Neuronal stem cell (in vitro differentiated cells): Measurements from ENCODE around the gene RND1.

Source experiments
- DNase-seq: peaks from one replicate; pipeline ENCODE4 v3.0.0-alpha.2; 2013; ENCODE audit warnings: low spot score
- H2AFZ ChIP-seq: one replicate; pipeline ENCODE4 v1.6.1; 2013; ENCODE audit warnings: mild to moderate bottlenecking, low read length, inconsistent platforms
- H2AK5ac ChIP-seq: 2 replicates; pipeline ENCODE4 v1.6.1; 2013; ENCODE audit warnings: low read depth, mild to moderate bottlenecking, inconsistent platforms, low read length, moderate library complexity, mixed read lengths
- H2BK120ac ChIP-seq: 2 replicates; pipeline ENCODE4 v1.6.1; 2013; ENCODE audit warnings: low read depth, mild to moderate bottlenecking, inconsistent platforms, low read length, moderate library complexity, mixed read lengths
- H2BK12ac ChIP-seq: one replicate; pipeline ENCODE4 v1.6.1; 2013; ENCODE audit warnings: low read length, inconsistent platforms
- H2BK15ac ChIP-seq: 2 replicates; pipeline ENCODE4 v1.6.1; 2013; ENCODE audit warnings: mild to moderate bottlenecking, low read length, inconsistent platforms, mixed read lengths
- H2BK5ac ChIP-seq: one replicate; pipeline ENCODE4 v1.6.1; 2013; ENCODE audit warnings: inconsistent platforms, mild to moderate bottlenecking, low read length, moderate library complexity
- H3K14ac ChIP-seq: one replicate; pipeline ENCODE4 v1.6.1; 2013; ENCODE audit warnings: low read length, inconsistent platforms
- H3K18ac ChIP-seq: 2 replicates; pipeline ENCODE4 v1.6.1; 2013; ENCODE audit warnings: low read length, inconsistent platforms
- H3K23ac ChIP-seq: 2 replicates; pipeline ENCODE4 v1.6.1; 2013; ENCODE audit warnings: low read depth, mild to moderate bottlenecking, mixed read lengths, low read length, inconsistent platforms; ENCODE audit not compliant: poor library complexity
- H3K27ac ChIP-seq: replicated peaks from 3 replicates; pipeline ENCODE4 v1.5.1; 2013; ENCODE audit warnings: low read length, inconsistent platforms
- H3K27me3 ChIP-seq, 3 experiments: 2 replicates each; pipeline ENCODE4 v1.6.1; 2013; ENCODE audit warnings: low read length in 3 of 3, mild to moderate bottlenecking in 2 of 3, inconsistent platforms in 1 of 3, low read depth in 1 of 3, mixed read lengths in 1 of 3, moderate library complexity in 1 of 3; ENCODE audit not compliant: control insufficient read depth in 3 of 3, insufficient read depth in 3 of 3
- H3K36me3 ChIP-seq, 2 donors: replicated peaks in 1 of 2; 2 replicates each; pipeline ENCODE4 v1.6.1; 2013; ENCODE audit warnings: low read length in 2 of 2; ENCODE audit not compliant: control insufficient read depth in 2 of 2, insufficient read depth in 2 of 2
- H3K4ac ChIP-seq: 2 replicates; pipeline ENCODE4 v1.6.1; 2013; ENCODE audit warnings: inconsistent platforms, mild to moderate bottlenecking, low read length, moderate library complexity
- H3K4me1 ChIP-seq, 2 donors: 1 replicate in 1 of 2; 2 replicates in 1 of 2; pipeline ENCODE4 v1.6.1; 2013; ENCODE audit warnings: low read length in 2 of 2, low read depth in 1 of 2; ENCODE audit not compliant: control insufficient read depth in 2 of 2, insufficient read depth in 1 of 2
- H3K4me2 ChIP-seq: one replicate; pipeline ENCODE4 v1.6.1; 2013; ENCODE audit warnings: mild to moderate bottlenecking, low read length, inconsistent platforms; ENCODE audit not compliant: insufficient read depth, poor library complexity, severe bottlenecking
- H3K4me3 ChIP-seq, 2 donors: 2 replicates each; pipeline ENCODE4 v1.5.1; 2013; ENCODE audit warnings: low read length in 2 of 2, mild to moderate bottlenecking in 2 of 2, inconsistent platforms in 1 of 2, moderate library complexity in 1 of 2
- H3K79me1 ChIP-seq: one replicate; pipeline ENCODE4 v1.6.1; 2013; ENCODE audit warnings: low read depth, mild to moderate bottlenecking, inconsistent platforms, low read length, moderate library complexity
- H3K9ac ChIP-seq: one replicate; pipeline ENCODE4 v1.6.1; 2013; ENCODE audit warnings: mild to moderate bottlenecking, low read depth, low read length, inconsistent platforms; ENCODE audit not compliant: poor library complexity
- H3K9me3 ChIP-seq, 2 donors: replicated peaks in 1 of 2; 2 replicates each; pipeline versions ENCODE3 to v1.6.1; 2013; ENCODE audit warnings: low read length in 2 of 2, mild to moderate bottlenecking in 2 of 2, inconsistent platforms in 1 of 2, low read depth in 1 of 2, mixed read lengths in 1 of 2, moderate library complexity in 1 of 2; ENCODE audit not compliant: control insufficient read depth in 2 of 2, insufficient read depth in 1 of 2
- H4K8ac ChIP-seq: one replicate; pipeline ENCODE4 v1.6.1; 2013; ENCODE audit warnings: low read depth, mild to moderate bottlenecking, inconsistent platforms, low read length, moderate library complexity
- H4K91ac ChIP-seq: one replicate; pipeline ENCODE4 v1.6.1; 2013; ENCODE audit warnings: low read length, low read depth, mild to moderate bottlenecking, inconsistent platforms; ENCODE audit not compliant: poor library complexity
- WGBS, 2 donors: extraction: QIAGEN DNeasy Blood & Tissue Kit; methylation state at CpG; one replicate each; pipeline ENCODE4 v1.1.7; 2013; ENCODE audit warnings: missing lambda C conversion rate in 2 of 2, mixed read lengths in 1 of 2; ENCODE audit not compliant: insufficient read length in 2 of 2, insufficient replicate concordance in 1 of 2; ENCODE audit errors: extremely low coverage in 2 of 2; 5-methylcytosine and 5-hydroxymethylcytosine counted together

The RND1 gene

DNA sequence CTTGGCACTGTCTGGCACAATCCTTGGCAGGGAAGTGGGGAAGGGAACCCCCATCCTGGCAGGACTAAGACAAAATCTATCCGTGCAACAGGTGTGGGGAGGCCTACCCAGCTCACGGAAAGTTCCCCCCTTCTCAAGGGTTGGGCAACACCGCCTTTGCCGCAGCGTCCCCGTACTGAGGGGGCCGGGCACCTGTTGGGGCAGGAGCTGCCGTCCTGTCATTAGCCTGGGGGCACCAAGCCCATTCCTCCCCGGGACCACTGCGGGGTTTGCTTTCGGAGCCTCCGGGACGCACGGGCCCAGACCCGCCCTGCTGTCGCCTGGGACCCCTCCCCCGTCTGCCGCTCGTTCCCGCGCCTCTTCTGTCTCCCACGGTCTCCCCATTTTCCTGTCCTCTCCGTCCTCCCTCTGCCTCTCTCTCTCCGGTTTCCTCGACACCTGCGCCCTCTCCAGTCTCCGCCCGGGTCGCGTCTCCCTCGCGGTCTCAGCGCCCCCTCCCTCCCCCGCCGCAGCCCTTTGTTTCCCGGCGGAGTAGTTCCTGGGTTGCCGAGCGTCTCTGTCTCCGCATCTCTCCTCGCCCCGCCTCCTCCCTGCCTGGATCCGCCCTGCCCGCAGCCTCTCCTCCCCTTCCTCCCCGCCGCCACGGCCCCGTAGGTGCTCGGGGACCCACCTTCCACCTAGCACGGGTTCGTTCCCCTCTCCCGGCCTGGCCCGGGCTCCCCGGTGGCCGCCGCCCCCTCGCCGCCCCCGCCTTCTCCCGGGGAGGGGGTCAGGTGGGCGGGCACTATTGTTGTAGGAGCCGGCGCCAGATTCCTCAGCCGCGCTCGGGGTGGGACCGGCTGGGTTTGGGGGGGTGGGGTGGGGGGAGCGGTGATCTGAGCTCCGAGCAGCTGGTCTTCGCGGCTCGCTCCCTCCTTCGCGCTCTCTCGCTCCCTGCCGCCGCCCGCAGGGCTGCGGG lies 47.5 kb downstream of the RND1 start, which contains the start of gene CACNB3:
Gene CACNB3 (plus strand): TSS at position 624 of the 958 bp plus-strand sequence. CDS start 434 bp downstream, outside the sequence.
- Histone ChIP-seq H3K27me3 (peaks cover 0 to 12% (median 0%) of the 10 kb centered on the region in 3 experiments), H3K4me3 (peak within 1 kb of the TSS; percentile 65 to 85), H3K4me2 (peak within 1 kb of the TSS; percentile 84), H3K14ac (peak within 1 kb of the TSS; percentile 25), H3K9me3 (no peaks in the 10 kb centered on the region), H3K23ac (peak within 1 kb of the TSS; percentile 96), H3K27ac (peak within 1 kb of the TSS; percentile 32), H2BK12ac (peak within 1 kb of the TSS; percentile 77), H2BK15ac (peak within 1 kb of the TSS; percentile 19), H2AFZ (peak within 1 kb of the TSS; percentile 97), H3K9ac (peak within 1 kb of the TSS; percentile 93), H3K36me3 (peaks cover 0 to 14% of the 10 kb centered on the region in 2 donors), H3K4ac (peak within 1 kb of the TSS; percentile 96), H3K79me1 (peaks cover 2% of the 10 kb centered on the region), H4K91ac (peak within 1 kb of the TSS; percentile 69), H2BK5ac (peak within 1 kb of the TSS; percentile 94), H2AK5ac (peak within 1 kb of the TSS; percentile 100), H2BK120ac (peak within 1 kb of the TSS; percentile 0), H3K18ac (peak within 1 kb of the TSS; percentile 99), H3K4me1 (peaks cover 27 to 37% of the 10 kb centered on the region in 2 donors), H4K8ac (no peak within 1 kb of the TSS)
- peak; percentile 71 for DNase-seq
- whole genome bisulfite sequencing, 2 donors = no CpG with 5 or more reads among the region's 79 CpGs

DNA sequence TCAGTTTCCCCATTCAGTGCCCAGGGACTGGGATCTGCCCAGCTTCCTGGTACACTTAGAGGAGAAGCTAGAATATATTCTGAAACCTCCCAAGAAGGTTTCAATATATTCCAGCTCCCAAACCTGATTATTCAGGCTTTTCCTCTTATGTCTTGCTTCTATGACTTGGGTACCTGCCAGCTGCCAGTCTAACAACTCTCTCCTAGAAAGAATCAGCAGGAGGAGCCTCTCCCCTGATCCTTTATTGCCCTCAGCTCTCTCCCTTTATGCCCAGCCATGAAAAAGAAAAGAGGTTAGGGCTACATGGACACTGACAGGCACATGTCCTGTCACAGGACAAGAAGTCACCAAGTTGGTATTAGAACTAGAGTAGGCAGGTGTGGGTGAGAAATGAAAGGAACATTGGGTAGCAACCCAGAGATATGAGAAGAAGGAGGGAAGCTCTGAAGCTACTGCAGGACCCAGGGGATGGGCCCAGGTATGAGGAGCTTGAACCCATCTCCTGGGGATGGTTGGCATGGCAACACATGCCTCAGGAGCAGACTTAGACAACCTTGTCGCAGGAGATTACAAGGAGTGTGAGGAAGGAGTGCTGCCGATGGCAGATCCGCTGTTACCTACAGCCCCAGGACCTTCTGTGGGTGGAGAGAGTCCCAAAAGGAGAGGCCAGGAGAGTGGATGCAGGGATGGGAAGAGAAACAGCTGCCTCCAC lies 49.4 kb downstream of the RND1 start:
- Histone ChIP-seq H3K18ac (no peak overlapping the region), H2AFZ (peak overlapping the region; percentile 97), H3K4me2 (peak overlapping the region; percentile 98), H3K4me3 (peak overlapping the region in 1 of 2 donors; percentile 61), H3K79me1 (peaks cover 2% of the 10 kb centered on the region), H3K9me3 (no peaks in the 10 kb centered on the region), H4K91ac (no peak overlapping the region), H2AK5ac (peak overlapping the region; percentile 48), H3K14ac (no peak overlapping the region), H2BK120ac (no peak overlapping the region), H3K4me1 (peaks cover 27 to 39% of the 10 kb centered on the region in 2 donors), H3K23ac (no peak overlapping the region), H3K27me3 (peaks cover 0 to 12% (median 0%) of the 10 kb centered on the region in 3 experiments), H3K27ac (no peak overlapping the region), H3K9ac (no peak overlapping the region), H3K4ac (no peak overlapping the region), H3K36me3 (peaks cover 0 to 6% of the 10 kb centered on the region in 2 donors), H4K8ac (no peak overlapping the region), H2BK15ac (no peak overlapping the region), H2BK12ac (no peak overlapping the region), H2BK5ac (no peak overlapping the region)
- no CpG with 5 or more reads among the region's 3 CpGs for whole genome bisulfite sequencing, 2 donors
- no peak for DNase-seq

DNA sequence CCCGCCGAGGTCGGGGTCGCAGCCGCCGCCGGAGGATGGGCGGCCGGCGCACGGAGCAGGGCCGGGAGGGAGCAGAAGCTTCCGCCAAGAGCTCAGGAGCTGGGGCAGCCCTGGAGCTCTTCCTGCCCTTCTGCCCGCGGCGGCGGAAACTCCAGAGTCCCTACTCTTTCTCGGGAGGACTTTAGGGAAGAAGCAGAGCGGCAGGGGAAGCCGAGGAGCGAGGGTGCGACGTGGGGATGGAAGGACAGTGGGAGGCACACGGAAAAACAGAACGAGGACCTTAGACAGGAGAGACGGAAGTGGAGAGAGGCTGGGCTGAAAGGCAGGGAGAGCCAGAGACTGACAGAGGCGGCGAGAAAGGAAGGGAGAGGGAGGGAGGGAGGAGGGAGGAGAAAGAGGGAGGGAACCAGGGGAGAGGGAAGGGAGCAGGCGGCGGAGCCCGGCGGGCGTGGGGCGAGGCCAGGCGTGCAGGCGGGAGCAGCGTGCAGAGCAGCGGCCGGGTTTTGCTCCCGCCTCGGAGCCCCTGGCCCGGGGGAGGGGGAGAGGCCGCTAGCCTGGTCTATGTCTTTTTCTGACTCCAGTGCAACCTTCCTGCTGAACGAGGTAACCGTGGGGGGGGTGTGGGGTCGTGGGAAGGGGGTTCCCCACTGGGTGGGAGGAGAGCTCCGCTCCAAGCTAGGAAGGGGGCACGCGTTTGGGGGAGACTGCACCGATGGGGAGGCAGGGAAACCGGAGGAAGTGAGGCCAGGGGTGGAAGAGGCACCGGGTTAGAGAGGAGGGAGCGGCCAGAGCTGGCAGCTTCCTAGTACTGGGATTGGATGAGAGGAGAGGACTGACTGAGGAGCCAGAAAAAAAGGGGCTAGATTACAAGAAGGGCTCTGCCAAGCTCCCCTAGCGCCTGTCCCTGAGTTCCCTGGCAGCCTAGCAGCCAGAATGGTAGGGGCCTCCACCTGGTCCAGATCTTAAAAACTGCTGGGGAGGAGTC lies 50.3 kb downstream of the RND1 start:
- Histone ChIP-seq H2BK12ac (no peak overlapping the region), H3K9me3 (no peaks in the 10 kb centered on the region), H3K9ac (peak overlapping the region; percentile 93), H3K36me3 (peaks cover 0 to 6% of the 10 kb centered on the region in 2 donors), H2BK120ac (peak overlapping the region; percentile 27), H4K8ac (no peak overlapping the region), H3K27me3 (peaks cover 0 to 12% (median 0%) of the 10 kb centered on the region in 3 experiments), H2AFZ (peak overlapping the region; percentile 97), H4K91ac (no peak overlapping the region), H3K14ac (peak overlapping the region; percentile 95), H3K23ac (peak overlapping the region; percentile 74), H3K4me1 (peaks cover 36 to 41% of the 10 kb centered on the region in 2 donors), H2AK5ac (peak overlapping the region; percentile 48), H2BK5ac (peak overlapping the region; percentile 95), H3K4ac (peak overlapping the region; percentile 47), H3K27ac (peak overlapping the region; percentile 64), H3K18ac (peak overlapping the region; percentile 98), H3K4me2 (peak overlapping the region; percentile 98), H3K79me1 (peaks cover 2% of the 10 kb centered on the region), H2BK15ac (peak overlapping the region; percentile 82), H3K4me3 (peak overlapping the region; percentile 61 to 84)
- no CpG with 5 or more reads among the region's 54 CpGs for WGBS, 2 donors
- DNase-seq = peak; percentile 68
